ENCODE data around the gene STAC2.

The STAC2 gene

DNA sequence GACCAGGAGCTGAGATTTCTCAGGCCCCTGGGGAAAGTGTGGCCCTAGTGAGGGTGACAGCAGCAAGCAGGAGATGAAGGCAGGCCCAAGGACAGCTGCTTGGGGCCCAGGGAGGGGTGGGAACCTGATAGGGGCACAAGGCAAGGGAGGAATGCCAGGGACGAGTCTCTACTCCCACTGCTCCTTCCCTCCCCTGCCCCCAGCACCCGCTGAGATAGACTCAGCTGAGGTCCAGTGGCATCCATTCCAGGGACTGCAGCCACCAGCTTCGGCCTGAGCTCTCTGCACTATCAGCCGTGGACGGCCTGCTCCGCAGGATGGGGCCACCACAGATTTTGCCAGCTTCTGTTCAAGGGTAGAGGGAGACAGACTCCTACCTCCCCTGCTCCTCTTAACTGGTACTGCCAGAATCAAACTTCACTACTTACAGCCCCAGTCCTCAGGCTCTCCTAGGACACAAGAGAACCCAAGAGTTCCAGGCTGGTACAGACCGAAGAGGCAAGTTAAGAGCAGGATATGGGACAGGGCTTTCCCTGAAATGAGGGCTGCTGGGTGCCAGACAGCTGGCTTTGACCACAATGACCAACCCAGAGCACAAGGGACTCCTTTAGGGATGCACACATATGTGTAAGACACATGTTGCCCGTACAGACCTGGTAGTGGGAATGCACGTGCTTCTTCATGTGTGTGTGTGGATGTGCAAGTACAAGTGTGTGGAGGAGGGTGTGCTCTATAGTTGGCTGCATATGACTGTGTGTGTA is 33.8 kb downstream of the STAC2 start:
- Mint-ChIP-seq H3K9me3 (no peaks in the 10 kb centered on the region), H3K27ac (peak overlapping the region in 1 of 2 donors; percentile 90), H3K4me3 (no peak overlapping the region)

GRCh38 chr17:39187152-39187830 is 38.5 kb downstream of the STAC2 start:
- no peak overlapping the region for H3K27ac Mint-ChIP-seq
- no peaks in the 10 kb centered on the region for H3K9me3 Mint-ChIP-seq
- ATAC-seq (no peak), DNase-seq (no peak)
- H3K4me3 Mint-ChIP-seq: no peak overlapping the region
- H3K27me3 Mint-ChIP-seq: no peaks in the 10 kb centered on the region
- H3K4me1 Mint-ChIP-seq: peaks cover 3% of the 10 kb centered on the region

More for the DNA sequence above, 33.8 kb downstream of the STAC2 start:
- Mint-ChIP-seq H3K4me1 (peaks cover 34% of the 10 kb centered on the region), H3K27me3 (no peaks in the 10 kb centered on the region)
- DNase-seq (no peak), ATAC-seq (no peak)

DNA sequence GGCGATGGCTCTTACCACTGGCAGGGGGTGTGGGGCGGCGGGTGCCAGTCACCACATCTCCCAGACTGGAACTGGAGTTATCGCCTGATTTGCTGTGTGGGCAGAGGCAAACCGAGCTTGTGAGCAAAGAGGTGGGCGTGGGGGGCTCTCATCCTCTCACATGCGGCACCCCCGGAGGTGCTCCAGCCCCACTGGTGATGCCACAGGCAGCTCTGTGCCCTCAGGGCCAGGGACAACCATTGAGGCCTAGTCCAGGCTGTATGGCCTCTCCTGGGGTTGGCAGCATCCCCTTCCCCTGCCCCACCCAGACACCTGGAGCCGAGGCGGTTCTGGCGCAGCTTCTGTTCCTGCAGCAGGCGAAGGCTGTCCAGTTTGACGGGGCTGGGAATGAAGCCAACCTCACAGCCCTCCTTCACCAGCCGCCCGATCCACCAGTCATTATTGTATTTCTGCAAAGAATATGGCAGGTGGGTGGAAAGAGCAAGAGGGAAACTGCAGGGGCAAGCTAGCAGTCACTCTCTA is 39.2 kb downstream of the STAC2 start:
- no peaks in the 10 kb centered on the region for H3K4me1 Mint-ChIP-seq
- H3K27ac Mint-ChIP-seq: peak overlapping the region in 1 of 2 donors; percentile 33
- ATAC-seq (no peak), DNase-seq (no peak)
- no peaks in the 10 kb centered on the region for H3K9me3 Mint-ChIP-seq
- H3K27me3 Mint-ChIP-seq: no peaks in the 10 kb centered on the region
- no peak overlapping the region for H3K4me3 Mint-ChIP-seq

GRCh38 chr17:39183720-39184119 is 42.0 kb downstream of the STAC2 start:
- Mint-ChIP-seq H3K4me1 (no peaks in the 10 kb centered on the region), H3K4me3 (no peak overlapping the region), H3K27me3 (no peaks in the 10 kb centered on the region), H3K27ac (no peak overlapping the region), H3K9me3 (no peaks in the 10 kb centered on the region)
- ATAC-seq (no peak), DNase-seq (no peak)

DNA sequence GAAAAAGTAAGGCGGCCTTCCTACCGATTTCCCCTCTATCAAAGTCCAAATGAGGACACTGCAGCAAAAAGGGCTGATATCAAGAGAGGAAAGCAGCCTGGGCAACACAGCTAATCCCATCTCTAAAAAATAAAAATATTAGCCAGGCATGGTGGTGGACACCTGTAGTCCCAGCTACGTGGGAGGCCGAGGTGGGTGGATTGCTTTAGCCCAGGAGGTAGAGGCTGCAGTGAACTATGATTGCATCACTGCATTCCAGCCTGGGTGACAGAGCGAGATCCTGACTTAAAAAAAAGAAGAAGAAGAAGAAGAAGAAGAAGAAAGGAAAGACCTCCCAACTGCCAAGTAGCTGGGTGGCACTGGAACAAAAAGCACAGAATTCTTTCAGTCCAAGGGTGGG is 42.7 kb downstream of the STAC2 start:
- no peak overlapping the region for H3K27ac Mint-ChIP-seq
- H3K27me3 Mint-ChIP-seq: no peaks in the 10 kb centered on the region
- DNase-seq: no peak
- H3K4me1 Mint-ChIP-seq: no peaks in the 10 kb centered on the region
- ATAC-seq: no peak
- H3K9me3 Mint-ChIP-seq: no peaks in the 10 kb centered on the region
- H3K4me3 Mint-ChIP-seq: no peak overlapping the region

- no peak for DNase-seq
- Mint-ChIP-seq H3K27me3 (no peaks in the 10 kb centered on the region), H3K4me3 (no peak overlapping the region), H3K27ac (no peak overlapping the region), H3K4me1 (no peaks in the 10 kb centered on the region), H3K9me3 (no peaks in the 10 kb centered on the region)
- ATAC-seq: no peak
Measured at GRCh38 chr17:39181303-39181702, 44.4 kb downstream of the STAC2 start.

- Mint-ChIP-seq H3K27me3 (no peaks in the 10 kb centered on the region), H3K4me1 (peaks cover 20% of the 10 kb centered on the region), H3K4me3 (no peak overlapping the region), H3K9me3 (no peaks in the 10 kb centered on the region), H3K27ac (no peak overlapping the region)
- ATAC-seq: no peak
- DNase-seq: no peak
Measured at GRCh38 chr17:39178536-39178935, 47.2 kb downstream of the STAC2 start.

DNA sequence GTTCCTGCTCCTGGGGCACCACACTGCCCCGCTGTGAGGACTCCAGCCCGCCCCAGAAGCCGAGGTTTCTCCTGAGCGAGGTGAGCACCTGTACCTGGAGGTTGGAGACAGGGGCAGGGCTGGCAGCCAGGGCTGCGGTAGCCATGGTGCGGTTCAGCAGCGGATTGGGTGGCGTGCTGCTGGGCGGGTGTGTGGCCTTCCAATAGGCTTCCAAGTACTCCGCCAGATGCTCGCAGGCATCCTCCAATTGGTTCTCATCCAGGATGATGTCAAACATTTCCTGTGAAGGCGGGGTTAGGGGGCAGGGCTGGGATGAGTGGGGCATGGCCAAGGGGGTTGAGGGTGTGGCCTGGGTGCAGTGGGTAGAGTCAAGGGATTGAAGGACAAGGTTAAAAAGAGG is 48.5 kb downstream of the STAC2 start:
- Mint-ChIP-seq H3K27ac (peak overlapping the region in 1 of 2 donors; percentile 56), H3K4me3 (no peak overlapping the region), H3K4me1 (peaks cover 29% of the 10 kb centered on the region), H3K27me3 (no peaks in the 10 kb centered on the region), H3K9me3 (no peaks in the 10 kb centered on the region)
- DNase-seq (no peak), ATAC-seq (no peak)

- Mint-ChIP-seq H3K27me3 (no peaks in the 10 kb centered on the region), H3K4me3 (no peak overlapping the region), H3K4me1 (peaks cover 29% of the 10 kb centered on the region), H3K9me3 (no peaks in the 10 kb centered on the region), H3K27ac (no peak overlapping the region)
- no peak for DNase-seq
- ATAC-seq: no peak
Measured at GRCh38 chr17:39175695-39176093, 50.1 kb downstream of the STAC2 start.

DNA sequence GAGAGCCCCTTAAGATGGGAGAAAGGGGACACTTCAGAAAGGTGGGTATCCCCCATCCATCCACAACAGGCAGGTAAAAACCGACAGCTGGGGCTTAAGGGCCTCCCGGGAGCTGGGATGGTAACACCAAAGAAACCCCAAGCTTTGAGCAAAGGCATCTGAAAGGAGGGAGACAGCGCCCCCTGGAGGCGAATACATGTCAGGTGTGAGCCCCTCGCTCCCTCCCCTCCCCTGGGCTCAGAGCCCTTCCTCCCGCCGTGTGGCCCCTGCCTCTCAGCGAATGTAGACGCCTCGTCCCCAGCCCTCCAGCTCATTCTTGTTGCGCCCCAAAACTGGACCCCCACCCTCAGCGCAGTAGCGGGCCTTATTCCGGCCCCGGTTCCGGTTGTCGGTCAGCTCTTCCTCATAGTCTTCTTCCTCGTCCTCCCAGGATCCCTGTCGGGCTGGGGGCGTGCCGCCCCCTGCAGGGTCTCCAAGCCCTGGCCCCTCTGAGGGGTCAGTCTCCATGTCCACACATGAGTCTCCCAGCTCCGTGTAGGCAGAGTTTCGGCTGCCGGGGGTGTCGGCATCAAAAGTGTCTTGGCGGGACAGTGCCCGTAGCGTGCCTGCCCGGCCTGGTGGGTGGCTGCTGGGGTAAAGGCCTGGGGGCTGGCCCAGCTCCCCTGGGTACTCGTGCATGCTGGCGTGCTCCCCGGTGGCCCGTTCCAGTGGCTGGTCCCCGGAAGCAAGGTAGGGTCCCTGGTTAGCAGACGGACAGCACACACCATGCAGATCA is 50.6 kb downstream of the STAC2 start:
- Mint-ChIP-seq H3K9me3 (no peaks in the 10 kb centered on the region), H3K27ac (no peak overlapping the region), H3K27me3 (no peaks in the 10 kb centered on the region), H3K4me3 (no peak overlapping the region), H3K4me1 (peaks cover 29% of the 10 kb centered on the region)
- ATAC-seq (peak; percentile 85), DNase-seq (peak; percentile 60 to 70)

DNA sequence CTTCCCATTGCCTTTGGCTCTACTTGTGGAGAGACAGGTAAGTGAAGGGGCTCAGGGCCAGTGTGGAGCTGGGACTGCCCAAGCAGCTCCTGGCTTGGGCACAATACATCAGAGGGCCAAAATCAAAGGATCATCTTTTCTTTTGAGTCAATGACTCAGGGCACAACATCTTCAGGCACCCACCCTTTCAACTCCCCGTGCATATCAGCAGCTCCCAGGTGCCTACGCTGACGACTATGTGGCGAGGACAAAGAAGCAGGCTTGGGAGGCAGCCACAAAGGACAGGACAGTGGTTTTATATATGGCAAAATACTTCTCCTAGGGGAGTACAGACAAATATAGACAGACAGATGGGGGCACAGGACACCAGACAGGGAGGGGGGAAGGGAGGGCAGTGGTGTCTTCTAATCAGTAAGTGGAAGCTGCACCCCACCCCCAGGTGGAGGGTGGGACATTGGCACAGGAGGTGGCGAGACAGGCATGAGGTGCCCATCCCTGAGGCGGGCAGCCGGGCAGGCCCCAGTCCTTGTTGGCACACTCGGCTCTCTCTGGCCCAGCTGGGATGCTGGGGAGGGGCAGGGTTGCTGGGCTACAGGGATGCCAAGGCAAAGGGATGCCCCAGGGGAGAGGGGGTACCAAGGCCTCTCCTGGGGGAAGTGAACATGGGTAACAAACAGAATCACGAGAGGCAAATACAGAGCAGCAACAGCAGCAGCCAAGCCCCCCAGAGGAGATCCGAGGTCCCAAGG is 52.0 kb downstream of the STAC2 start:
- H3K27ac Mint-ChIP-seq: no peak overlapping the region

GRCh38 chr17:39173080-39173479 is 52.7 kb downstream of the STAC2 start:
- DNase-seq (no peak), ATAC-seq (no peak)
- Mint-ChIP-seq H3K4me3 (no peak overlapping the region), H3K4me1 (peaks cover 29% of the 10 kb centered on the region), H3K27me3 (peaks cover 6% of the 10 kb centered on the region), H3K9me3 (no peaks in the 10 kb centered on the region), H3K27ac (peak overlapping the region in 1 of 2 donors; percentile 92)

More for the DNA sequence above, 52.0 kb downstream of the STAC2 start:
- no peak overlapping the region for H3K4me3 Mint-ChIP-seq
- ATAC-seq (no peak), DNase-seq (no peak)
- no peaks in the 10 kb centered on the region for H3K9me3 Mint-ChIP-seq
- H3K27me3 Mint-ChIP-seq: no peaks in the 10 kb centered on the region
- H3K4me1 Mint-ChIP-seq: peaks cover 29% of the 10 kb centered on the region

GRCh38 chr17:39171933-39172332 is 53.8 kb downstream of the STAC2 start:
- H3K4me3 Mint-ChIP-seq: no peak overlapping the region
- peaks cover 38% of the 10 kb centered on the region for H3K4me1 Mint-ChIP-seq
- no peaks in the 10 kb centered on the region for H3K9me3 Mint-ChIP-seq
- H3K27me3 Mint-ChIP-seq: peaks cover 12% of the 10 kb centered on the region
- no peak overlapping the region for H3K27ac Mint-ChIP-seq
- DNase-seq (no peak), ATAC-seq (no peak)

GRCh38 chr17:39170558-39170957 is 55.2 kb downstream of the STAC2 start:
- Mint-ChIP-seq H3K4me3 (no peak overlapping the region), H3K4me1 (peaks cover 48% of the 10 kb centered on the region), H3K9me3 (no peaks in the 10 kb centered on the region), H3K27me3 (peaks cover 26% of the 10 kb centered on the region), H3K27ac (no peak overlapping the region)
- DNase-seq (no peak), ATAC-seq (no peak)

DNA sequence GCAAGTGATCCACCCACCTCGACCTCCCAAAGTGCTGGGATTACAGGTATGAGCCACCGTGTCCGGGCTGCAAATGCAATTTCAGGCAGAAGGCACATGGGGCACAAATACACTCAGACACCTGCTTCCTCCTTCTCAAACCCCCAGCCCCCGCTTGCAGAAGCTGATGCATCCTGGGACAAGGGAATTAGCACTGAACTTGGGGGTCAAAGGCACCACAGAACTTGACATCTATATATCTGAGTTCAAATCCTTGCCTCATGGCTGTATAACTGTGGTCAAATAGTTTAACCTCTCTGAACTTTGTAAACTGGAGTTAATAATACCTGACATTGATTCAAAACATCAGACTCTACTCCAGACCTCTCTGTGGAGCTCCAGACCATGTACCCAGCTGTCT is 55.6 kb downstream of the STAC2 start:
- H3K9me3 Mint-ChIP-seq: no peaks in the 10 kb centered on the region

More for the DNA sequence above, 55.6 kb downstream of the STAC2 start:
- H3K27me3 Mint-ChIP-seq: peaks cover 30% of the 10 kb centered on the region
- ATAC-seq (no peak), DNase-seq (no peak)
- no peak overlapping the region for H3K27ac Mint-ChIP-seq
- peaks cover 49% of the 10 kb centered on the region for H3K4me1 Mint-ChIP-seq
- no peak overlapping the region for H3K4me3 Mint-ChIP-seq
